HepG2 (cell line): ENCODE measurements around the gene RBM14. TPM values are rescaled to one million over a fixed set of nuclear protein-coding genes. Genes with fewer than 3 reads are reported as not detected.

Source experiments
- CREB3 ChIP-seq: sonication (generic); formaldehyde crosslinking; IDR thresholded peaks from 2 replicates; pipeline ENCODE4 v1.5.0; 2020; ENCODE audit warnings: missing genetic modification reagents
- DR1 ChIP-seq: sonication (generic); formaldehyde crosslinking; IDR thresholded peaks from 2 replicates; pipeline ENCODE4 v1.8.0; 2021; ENCODE audit warnings: mild to moderate bottlenecking, missing genetic modification reagents, inconsistent platforms
- HCFC1 ChIP-seq: fragments of 150-350 bp; IDR thresholded peaks from 2 replicates; pipeline ENCODE4 v1.6.1; 2014; ENCODE audit warnings: low read depth, low read length
- IKZF5 ChIP-seq: IDR thresholded peaks from 2 replicates; pipeline ENCODE4 v1.6.1; 2018; ENCODE audit warnings: missing genetic modification reagents, mild to moderate bottlenecking, missing compliant biosample characterization
- ISL2 ChIP-seq: sonication (generic); formaldehyde crosslinking; IDR thresholded peaks from 2 replicates; pipeline ENCODE4 v1.5.0; 2020; ENCODE audit warnings: missing genetic modification reagents
- JDP2 ChIP-seq: sonication (generic); formaldehyde crosslinking; IDR thresholded peaks from 2 replicates; pipeline ENCODE4 v1.8.1; 2022; ENCODE audit warnings: missing genetic modification reagents, borderline replicate concordance
- NFE2L1 ChIP-seq: sonication (generic); formaldehyde crosslinking; IDR thresholded peaks from 2 replicates; pipeline ENCODE4 v1.4.0; 2020; ENCODE audit warnings: missing genetic modification reagents, mild to moderate bottlenecking, borderline replicate concordance
- NFIC ChIP-seq: IDR thresholded peaks from 2 replicates; pipeline ENCODE4 v1.6.1; 2012; ENCODE audit warnings: mild to moderate bottlenecking, low read length, inconsistent platforms
- POLR2G ChIP-seq: fragments of 200-400 bp; formaldehyde crosslinking; IDR thresholded peaks from 2 replicates; pipeline ENCODE4 v1.6.1; 2018; ENCODE audit warnings: mild to moderate bottlenecking, low read depth, low read length, moderate library complexity
- REPIN1 ChIP-seq: sonication (generic); formaldehyde crosslinking; IDR thresholded peaks from 2 replicates; pipeline ENCODE4 v1.8.0; 2022; ENCODE audit warnings: missing genetic modification reagents, low read depth, mild to moderate bottlenecking, borderline replicate concordance
- TEAD2 ChIP-seq: sonication (generic); formaldehyde crosslinking; IDR thresholded peaks from 2 replicates; pipeline ENCODE4 v1.9.0; 2021; ENCODE audit warnings: missing genetic modification reagents
- TIGD3 ChIP-seq: sonication (generic); formaldehyde crosslinking; IDR thresholded peaks from 2 replicates; pipeline ENCODE4 v1.5.1; 2020; ENCODE audit warnings: mild to moderate bottlenecking, missing genetic modification reagents, borderline replicate concordance
- YEATS2 ChIP-seq: sonication (generic); formaldehyde crosslinking; IDR thresholded peaks from 2 replicates; pipeline ENCODE4 v1.4.0; 2020; ENCODE audit warnings: missing genetic modification reagents, borderline replicate concordance
- ZFX ChIP-seq: sonication (generic); formaldehyde crosslinking; IDR thresholded peaks from 2 replicates; pipeline ENCODE4 v1.4.0; 2020; ENCODE audit warnings: mild to moderate bottlenecking, low read depth, missing genetic modification reagents, moderate library complexity
- ZNF224 ChIP-seq: sonication (generic); formaldehyde crosslinking; IDR thresholded peaks from 2 replicates; pipeline ENCODE4 v1.5.0; 2020; ENCODE audit warnings: mild to moderate bottlenecking, missing genetic modification reagents
- ZNF280B ChIP-seq: sonication (generic); formaldehyde crosslinking; IDR thresholded peaks from 2 replicates; pipeline ENCODE4 v1.5.0; 2020; ENCODE audit warnings: missing genetic modification reagents, mild to moderate bottlenecking, borderline replicate concordance
- ZNF646 ChIP-seq: sonication (generic); formaldehyde crosslinking; IDR thresholded peaks from 2 replicates; pipeline ENCODE4 v1.9.0; 2021; ENCODE audit warnings: mild to moderate bottlenecking, missing genetic modification reagents
- polyA plus RNA-seq, 8 experiments: library from polyadenylated mRNA; depleted of rRNA in 3 of 8; stranded (reverse) in 7 of 8; unstranded in 1 of 8; fragments of >200 nt; fragmentation: Illumina TruSeq in 4 of 8; extraction: Trizol in 4 of 8; gene quantifications; 2 replicates each; pipeline versions ENCODE4 v1.2.1 to v1.2.3, GENCODE V29; 2011 to 2016; ENCODE audit warnings: low read depth in 4 of 8, missing spikeins in 1 of 8, mixed read lengths in 1 of 8; ENCODE audit not compliant: insufficient read depth in 1 of 8
- total RNA-seq, 5 experiments: library from RNA; depleted of rRNA; stranded (reverse); fragments of >200 nt; fragmentation: Illumina TruSeq; extraction: Trizol; gene quantifications; 2 replicates each; pipeline ENCODE4 v1.2.3, GENCODE V29; 2016; ENCODE audit warnings: low read depth in 1 of 5

Gene RBM14
- total and polyA plus RNA-seq, 2 of the 13 experiments (the other 11 are each of a cell fraction or from before 2014, with no cell fraction given): 12.7 to 44.1 TPM

- no peak for TF ChIP-seq ZNF646
- TF ChIP-seq HCFC1: no peak
- TF ChIP-seq ZNF224 (CRISPR knock-in tag): 0 out of 2 replicates have a peak, but pooled peaks have one; percentile 10
- no peak; the same call in 1 of the 2 replicates for TF ChIP-seq NFE2L1
- no peak for TF ChIP-seq JDP2 (CRISPR knock-in tag)
- no peak for TF ChIP-seq REPIN1 (CRISPR knock-in tag)
- TF ChIP-seq TEAD2 (CRISPR knock-in tag): peak; percentile 82
- 0 out of 2 replicates have a peak, but pooled peaks have one; percentile 75 for TF ChIP-seq CREB3 (CRISPR knock-in tag)
- peak; percentile 99 for TF ChIP-seq POLR2G
- TF ChIP-seq NFIC: no peak
- TF ChIP-seq TIGD3 (CRISPR knock-in tag): 0 out of 2 replicates have a peak, but pooled peaks have one; percentile 68
- peak; percentile 39; the same call in 1 of the 2 replicates for TF ChIP-seq IKZF5
- peak; percentile 65; the same call in 1 of the 2 replicates for TF ChIP-seq ISL2 (CRISPR knock-in tag)
- peak; percentile 93 for TF ChIP-seq DR1 (CRISPR knock-in tag)
- no peak for TF ChIP-seq ZNF280B
- peak; percentile 76; the same call in 1 of the 2 replicates for TF ChIP-seq ZFX (CRISPR knock-in tag)
- peak; percentile 83; the same call in 1 of the 2 replicates for TF ChIP-seq YEATS2
Measured at GRCh38 chr11:66616379-66617154, at the start of gene RBM14 (continued).
